ENCODE data around the gene SPEN.

GRCh38 chr1:15947382-15948090, 100.0 kb downstream of the SPEN start:
- TF ChIP-seq CTCF (IDR thresholded peaks at IDR 0.05) = no peak
- TF ChIP-seq POLR2A (IDR thresholded peaks at IDR 0.05) = no peak
